SU-DHL-6 (cell line): Measurements from ENCODE around the gene UROS.

Experiments
- EZH2phosphoT487 ChIP-seq: fragments of 200-600 bp; sonication (generic), shearing (Covaris generic); conservative IDR thresholded peaks from 2 replicates; pipeline ENCODE4 v1.6.1; 2018; ENCODE audit warnings: mild to moderate bottlenecking, antibody characterized with exemption, low read length, moderate library complexity, mixed read lengths
- TF ChIP-seq, protein P1 (sequence below): fragments of 200-600 bp; sonication (generic); IDR thresholded peaks from one replicate; pipeline ENCODE4 v1.5.1; 2017; ENCODE audit warnings: antibody characterized with exemption, mild to moderate bottlenecking, low read length, moderate library complexity; ENCODE audit not compliant: insufficient read depth, poor library complexity, severe bottlenecking

GRCh38 chr10:125848371-125848770, 25.3 kb upstream of the UROS start:
- TF ChIP-seq, protein P1, sequence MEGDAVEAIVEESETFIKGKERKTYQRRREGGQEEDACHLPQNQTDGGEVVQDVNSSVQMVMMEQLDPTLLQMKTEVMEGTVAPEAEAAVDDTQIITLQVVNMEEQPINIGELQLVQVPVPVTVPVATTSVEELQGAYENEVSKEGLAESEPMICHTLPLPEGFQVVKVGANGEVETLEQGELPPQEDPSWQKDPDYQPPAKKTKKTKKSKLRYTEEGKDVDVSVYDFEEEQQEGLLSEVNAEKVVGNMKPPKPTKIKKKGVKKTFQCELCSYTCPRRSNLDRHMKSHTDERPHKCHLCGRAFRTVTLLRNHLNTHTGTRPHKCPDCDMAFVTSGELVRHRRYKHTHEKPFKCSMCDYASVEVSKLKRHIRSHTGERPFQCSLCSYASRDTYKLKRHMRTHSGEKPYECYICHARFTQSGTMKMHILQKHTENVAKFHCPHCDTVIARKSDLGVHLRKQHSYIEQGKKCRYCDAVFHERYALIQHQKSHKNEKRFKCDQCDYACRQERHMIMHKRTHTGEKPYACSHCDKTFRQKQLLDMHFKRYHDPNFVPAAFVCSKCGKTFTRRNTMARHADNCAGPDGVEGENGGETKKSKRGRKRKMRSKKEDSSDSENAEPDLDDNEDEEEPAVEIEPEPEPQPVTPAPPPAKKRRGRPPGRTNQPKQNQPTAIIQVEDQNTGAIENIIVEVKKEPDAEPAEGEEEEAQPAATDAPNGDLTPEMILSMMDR, result no peak
- no peak for TF ChIP-seq EZH2phosphoT487
